GM12873 (cell line): Measurements from ENCODE around the gene IGFBP5.

Experiments
- TF ChIP-seq, protein P1 (sequence below): IDR thresholded peaks from 2 replicates; pipeline ENCODE4 v1.5.1; 2012; ENCODE audit warnings: low read depth, mild to moderate bottlenecking, moderate library complexity, low read length, control low read depth; ENCODE audit not compliant: insufficient read depth; ENCODE audit errors: missing control alignments

The IGFBP5 gene

DNA sequence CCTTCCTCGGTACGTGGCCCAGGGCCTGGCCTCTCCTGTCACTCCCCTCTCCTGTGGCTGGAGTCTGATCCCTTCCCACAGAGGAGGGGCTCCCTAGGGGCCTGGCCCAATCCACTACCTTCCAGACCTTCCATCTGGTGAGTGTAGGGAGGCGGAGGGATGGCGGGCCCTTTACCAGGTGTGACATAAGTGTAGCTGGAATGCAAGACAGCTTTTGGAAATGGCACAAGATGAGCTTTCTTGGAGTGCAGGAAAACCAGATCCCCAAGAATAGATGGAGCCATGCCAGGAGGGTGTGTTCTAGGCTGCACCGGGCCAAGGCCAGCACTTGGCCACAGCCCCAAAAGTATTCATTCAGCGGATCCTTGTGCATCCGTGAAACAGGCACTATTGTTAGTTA, 30.1 kb downstream of the IGFBP5 start:
- TF ChIP-seq, protein P1, sequence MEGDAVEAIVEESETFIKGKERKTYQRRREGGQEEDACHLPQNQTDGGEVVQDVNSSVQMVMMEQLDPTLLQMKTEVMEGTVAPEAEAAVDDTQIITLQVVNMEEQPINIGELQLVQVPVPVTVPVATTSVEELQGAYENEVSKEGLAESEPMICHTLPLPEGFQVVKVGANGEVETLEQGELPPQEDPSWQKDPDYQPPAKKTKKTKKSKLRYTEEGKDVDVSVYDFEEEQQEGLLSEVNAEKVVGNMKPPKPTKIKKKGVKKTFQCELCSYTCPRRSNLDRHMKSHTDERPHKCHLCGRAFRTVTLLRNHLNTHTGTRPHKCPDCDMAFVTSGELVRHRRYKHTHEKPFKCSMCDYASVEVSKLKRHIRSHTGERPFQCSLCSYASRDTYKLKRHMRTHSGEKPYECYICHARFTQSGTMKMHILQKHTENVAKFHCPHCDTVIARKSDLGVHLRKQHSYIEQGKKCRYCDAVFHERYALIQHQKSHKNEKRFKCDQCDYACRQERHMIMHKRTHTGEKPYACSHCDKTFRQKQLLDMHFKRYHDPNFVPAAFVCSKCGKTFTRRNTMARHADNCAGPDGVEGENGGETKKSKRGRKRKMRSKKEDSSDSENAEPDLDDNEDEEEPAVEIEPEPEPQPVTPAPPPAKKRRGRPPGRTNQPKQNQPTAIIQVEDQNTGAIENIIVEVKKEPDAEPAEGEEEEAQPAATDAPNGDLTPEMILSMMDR: no peak

DNA sequence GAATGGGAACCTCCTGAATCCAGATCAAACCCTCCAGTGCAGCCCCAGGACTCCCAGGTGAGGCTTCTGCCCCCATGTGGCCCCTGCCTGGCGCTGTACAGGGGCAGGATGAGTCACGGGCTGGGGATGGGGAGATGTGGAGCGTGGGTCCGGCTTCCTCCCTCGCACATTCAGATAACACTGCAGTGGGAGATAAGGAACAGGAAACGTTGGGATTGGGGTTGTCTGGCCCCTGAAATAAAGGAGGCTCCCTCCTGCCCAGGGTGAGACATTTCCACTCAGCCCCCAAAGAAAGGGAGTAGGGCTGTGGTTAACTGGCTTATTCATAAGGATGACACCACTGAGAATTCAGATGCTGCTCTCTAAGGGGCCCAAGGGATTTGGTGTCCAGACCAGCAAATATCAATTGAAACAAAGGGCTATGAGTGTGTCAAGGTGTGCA, 30.7 kb downstream of the IGFBP5 start:
- TF ChIP-seq, protein P1: peak; percentile 14

DNA sequence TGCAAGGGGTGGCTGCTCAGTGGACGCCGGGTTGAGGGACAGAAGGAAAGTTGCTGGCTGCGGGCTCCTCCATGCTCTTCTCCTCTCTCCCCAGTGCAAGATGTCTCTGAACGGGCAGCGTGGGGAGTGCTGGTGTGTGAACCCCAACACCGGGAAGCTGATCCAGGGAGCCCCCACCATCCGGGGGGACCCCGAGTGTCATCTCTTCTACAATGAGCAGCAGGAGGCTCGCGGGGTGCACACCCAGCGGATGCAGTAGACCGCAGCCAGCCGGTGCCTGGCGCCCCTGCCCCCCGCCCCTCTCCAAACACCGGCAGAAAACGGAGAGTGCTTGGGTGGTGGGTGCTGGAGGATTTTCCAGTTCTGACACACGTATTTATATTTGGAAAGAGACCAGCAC, 31.5 kb downstream of the IGFBP5 start:
- TF ChIP-seq, protein P1: no peak

DNA sequence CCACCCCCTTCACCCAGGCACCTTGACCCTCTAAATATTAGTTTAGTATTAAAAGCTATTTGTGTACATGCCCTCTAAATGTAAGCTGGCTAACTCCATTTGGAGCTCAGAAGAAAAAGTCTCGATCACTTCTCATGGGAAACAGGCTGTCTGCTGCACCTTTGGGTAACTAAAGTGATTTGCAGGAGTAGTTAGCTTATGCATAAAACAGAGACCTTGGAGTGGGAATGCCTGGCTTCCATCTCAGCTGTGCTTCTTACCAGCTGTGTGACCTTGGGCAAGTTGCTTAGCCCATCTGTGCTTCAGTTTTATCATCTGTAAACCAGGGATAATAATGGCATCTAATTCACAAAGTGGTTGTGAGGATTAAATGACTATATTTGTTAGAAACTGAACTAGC, 32.2 kb downstream of the IGFBP5 start:
- TF ChIP-seq, protein P1: no peak

DNA sequence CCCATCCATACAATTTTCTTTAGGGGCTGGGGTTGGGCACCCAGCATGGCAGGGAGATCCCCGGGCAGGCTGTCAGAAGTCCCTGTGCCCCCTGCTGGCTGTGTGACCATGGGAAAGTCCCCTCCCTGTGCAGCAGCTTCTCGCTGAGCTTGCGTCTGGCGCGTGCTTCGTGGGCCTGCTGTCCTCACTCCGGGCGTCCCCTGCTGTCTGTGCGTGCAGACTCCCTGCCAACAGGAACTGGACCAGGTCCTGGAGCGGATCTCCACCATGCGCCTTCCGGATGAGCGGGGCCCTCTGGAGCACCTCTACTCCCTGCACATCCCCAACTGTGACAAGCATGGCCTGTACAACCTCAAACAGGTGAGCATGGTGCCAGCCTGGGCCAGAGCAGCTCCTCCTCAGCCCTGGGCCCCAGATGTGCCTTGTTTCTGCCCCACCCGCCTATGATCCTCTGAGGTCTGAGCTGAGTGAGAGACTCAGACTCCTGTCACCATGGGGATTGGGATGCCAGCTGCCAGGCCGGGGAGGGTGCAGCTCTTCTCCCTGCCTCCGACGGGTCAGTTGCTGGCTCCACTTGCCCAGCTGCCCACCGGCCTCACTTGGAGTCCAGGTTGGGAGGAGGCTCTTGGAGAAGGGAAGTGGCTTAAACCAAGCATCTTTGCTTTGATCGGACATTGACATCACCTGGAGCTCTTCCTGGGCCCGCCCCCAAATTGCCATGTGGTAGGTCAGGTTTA, 33.5 kb downstream of the IGFBP5 start:
- TF ChIP-seq, protein P1: no peak

DNA sequence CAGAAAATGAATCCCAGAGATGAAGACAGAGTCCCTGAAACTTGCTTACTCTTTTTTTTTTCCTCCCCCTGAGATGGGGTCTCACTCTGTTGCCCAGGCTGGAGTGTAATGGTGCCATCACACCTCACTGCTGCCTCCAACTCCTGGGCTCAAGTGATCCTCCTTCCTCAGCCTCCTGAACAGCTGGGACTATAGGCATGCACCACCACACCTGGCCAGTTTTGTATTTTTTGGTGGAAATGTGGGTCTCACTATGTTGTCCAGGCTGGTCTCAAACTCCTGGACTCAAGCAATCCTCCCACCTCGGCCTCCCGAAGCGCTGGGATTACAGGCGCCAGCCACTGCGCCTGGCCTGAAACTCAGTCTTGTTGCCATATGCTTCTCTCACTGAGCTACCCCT, 34.3 kb downstream of the IGFBP5 start:
- TF ChIP-seq, protein P1: no peak

DNA sequence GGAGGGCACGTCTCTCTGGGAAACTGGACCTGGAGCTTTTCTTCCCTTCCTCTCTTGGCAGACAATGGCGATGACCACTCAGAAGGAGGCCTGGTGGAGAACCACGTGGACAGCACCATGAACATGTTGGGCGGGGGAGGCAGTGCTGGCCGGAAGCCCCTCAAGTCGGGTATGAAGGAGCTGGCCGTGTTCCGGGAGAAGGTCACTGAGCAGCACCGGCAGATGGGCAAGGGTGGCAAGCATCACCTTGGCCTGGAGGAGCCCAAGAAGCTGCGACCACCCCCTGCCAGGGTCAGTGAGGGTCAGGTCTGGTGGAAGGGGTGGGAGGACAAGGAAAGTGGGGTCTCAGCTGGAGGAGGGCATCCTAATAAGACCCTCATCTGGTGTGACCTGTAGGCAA, 34.9 kb downstream of the IGFBP5 start:
- TF ChIP-seq, protein P1: no peak
